A549 (cell line): ENCODE results near the gene IP6K3. TPM values are rescaled to one million over a fixed set of nuclear protein-coding genes. Genes with fewer than 3 reads are reported as not detected.

Experiments
- ATAC-seq, 2 experiments: fragments of 200-7000 bp in 1 of 2; fragments of >200 bp in 1 of 2; cut with Nextera tagmentation in 1 of 2; cut with Tn5 transposase in 1 of 2; 3 replicates each; pipeline versions ENCODE4 v1.8.0 to v1.9.1; 2018 to 2020; ENCODE audit warnings: mild to moderate bottlenecking in 1 of 2, moderate library complexity in 1 of 2
- CTCF ChIA-PET: fragments of 300-600 bp; sonication (Branson Sonifier 250); formaldehyde crosslinking; extraction: SDS; loops from one replicate; lab custom pipeline; 2021; ENCODE audit warnings: antibody characterized with exemption, inconsistent platforms; lab: Yijun Ruan, JAX
- POLR2A ChIA-PET: fragments of 350-600 bp; formaldehyde crosslinking; extraction: SDS; loops from one replicate; lab custom pipeline; 2021; ENCODE audit warnings: antibody characterized with exemption, inconsistent platforms; lab: Yijun Ruan, JAX
- DNase-seq, 2 experiments: peaks; one replicate each; pipeline versions ENCODE4 v3.0.0 to v3.0.0-alpha.2; 2011 to 2016; ENCODE audit warnings: low read depth in 1 of 2, low spot score in 1 of 2
- FAIRE-seq: peaks from 2 replicates; lab custom pipeline; 2011; peaks lifted over from hg19 to GRCh38; lab: Jason Lieb, UNC
- H3K27ac ChIP-seq, 2 experiments: fragments of >200 bp; sonication (Bioruptor Twin); formaldehyde crosslinking; 3 replicates each; pipeline ENCODE4 v1.5.1; 2016 to 2017
- H3K4me1 ChIP-seq: fragments of >200 bp; sonication (Bioruptor Twin); formaldehyde crosslinking; 3 replicates; pipeline ENCODE4 v1.6.1; 2016
- H3K4me2 ChIP-seq: fragments of >200 bp; sonication (Bioruptor Twin); formaldehyde crosslinking; 3 replicates; pipeline ENCODE4 v1.6.1; 2016
- H3K4me3 ChIP-seq: fragments of >200 bp; sonication (Bioruptor Twin); formaldehyde crosslinking; 3 replicates; pipeline ENCODE4 v1.5.1; 2016
- H3K9me3 ChIP-seq: fragments of >200 bp; sonication (Bioruptor Twin); formaldehyde crosslinking; 3 replicates; pipeline ENCODE4 v1.6.1; 2016
- CBX2 ChIP-seq: fragments of 200-600 bp; sonication (generic); IDR thresholded peaks from 2 replicates; pipeline ENCODE4 v1.6.1; 2016; ENCODE audit warnings: low read depth, mild to moderate bottlenecking, borderline replicate concordance
- FOSL2 ChIP-seq, 2 experiments: fragments of 450-650 bp in 1 of 2; fragments of >200 bp in 1 of 2; sonication (Bioruptor Twin) in 1 of 2; formaldehyde crosslinking; IDR thresholded peaks; 2 replicates each; pipeline versions ENCODE4 v1.5.0 to v1.6.1; 2016 to 2020; ENCODE audit warnings: mild to moderate bottlenecking in 1 of 2, moderate library complexity in 1 of 2
- GATA3 ChIP-seq: IDR thresholded peaks from 2 replicates; pipeline ENCODE4 v1.6.1; 2012; ENCODE audit warnings: borderline replicate concordance
- HDAC2 ChIP-seq: fragments of 200-600 bp; sonication (generic); IDR thresholded peaks from 2 replicates; pipeline ENCODE4 v1.6.1; 2016
- HOXA7 ChIP-seq: fragments of 250-450 bp; sonication (Bioruptor Pico); IDR thresholded peaks from 2 replicates; pipeline ENCODE4 v1.5.0; 2020; ENCODE audit warnings: mild to moderate bottlenecking, moderate library complexity
- HOXB13 ChIP-seq: fragments of 250-450 bp; sonication (Bioruptor Pico); IDR thresholded peaks from 2 replicates; pipeline ENCODE4 v1.5.0; 2020; ENCODE audit warnings: low read depth, mild to moderate bottlenecking, moderate library complexity
- HOXB5 ChIP-seq: fragments of 250-450 bp; sonication (Bioruptor Pico); IDR thresholded peaks from 2 replicates; pipeline ENCODE4 v1.5.0; 2020; ENCODE audit warnings: mild to moderate bottlenecking, moderate library complexity
- JUN ChIP-seq, 2 experiments: fragments of >200 bp; sonication (Bioruptor Twin); formaldehyde crosslinking; IDR thresholded peaks; 2 replicates in 1 of 2; 3 replicates in 1 of 2; pipeline ENCODE4 v1.6.1; 2016 to 2017
- JUNB ChIP-seq: fragments of >200 bp; sonication (Bioruptor Twin); formaldehyde crosslinking; IDR thresholded peaks from 2 replicates; pipeline ENCODE4 v1.6.1; 2016
- KDM5A ChIP-seq: fragments of 200-600 bp; sonication (generic); IDR thresholded peaks from 2 replicates; pipeline ENCODE4 v1.6.1; 2016; ENCODE audit warnings: antibody characterized with exemption, mild to moderate bottlenecking
- MAFK ChIP-seq: fragments of 450-650 bp; IDR thresholded peaks from 2 replicates; pipeline ENCODE4 v1.6.1; 2014; ENCODE audit not compliant: partially characterized antibody
- MAZ ChIP-seq: fragments of 150-350 bp; IDR thresholded peaks from 2 replicates; pipeline ENCODE4 v1.6.1; 2014; ENCODE audit warnings: antibody characterized with exemption, low read depth, low read length, borderline replicate concordance
- MYC ChIP-seq: IDR thresholded peaks from 2 replicates; pipeline ENCODE4 v1.6.1; 2012; ENCODE audit warnings: mild to moderate bottlenecking, inconsistent platforms, low read length, improper control_type of control experiment, borderline replicate concordance
- POLR2A ChIP-seq: IDR thresholded peaks from 2 replicates; pipeline ENCODE4 v1.6.1; 2012; ENCODE audit warnings: mild to moderate bottlenecking, low read length
- POLR2AphosphoS2 ChIP-seq: conservative IDR thresholded peaks from 2 replicates; pipeline ENCODE4 v1.6.1; 2012; ENCODE audit warnings: low read length, improper control_type of control experiment, inconsistent platforms
- RAD21 ChIP-seq, 2 experiments: fragments of >200 bp in 1 of 2; sonication (Bioruptor Twin) in 1 of 2; formaldehyde crosslinking in 1 of 2; IDR thresholded peaks in 1 of 2; conservative IDR thresholded peaks in 1 of 2; 2 replicates in 1 of 2; 3 replicates in 1 of 2; pipeline ENCODE4 v1.6.1; 2012 to 2018; ENCODE audit warnings: inconsistent platforms in 1 of 2
- RNF2 ChIP-seq: fragments of 200-600 bp; sonication (generic); IDR thresholded peaks from 2 replicates; pipeline ENCODE4 v1.6.1; 2016; ENCODE audit warnings: low read depth, mild to moderate bottlenecking, antibody characterized with exemption, moderate library complexity, borderline replicate concordance
- TP53 ChIP-seq: fragments of 250-450 bp; sonication (Bioruptor Pico); IDR thresholded peaks from 2 replicates; pipeline ENCODE4 v1.5.0; 2021; ENCODE audit warnings: mild to moderate bottlenecking, moderate library complexity
- ZFP36 ChIP-seq: fragments of 450-650 bp; IDR thresholded peaks from 2 replicates; pipeline ENCODE4 v1.6.1; 2014; ENCODE audit warnings: borderline replicate concordance; ENCODE audit not compliant: partially characterized antibody
- ZNF302 ChIP-seq: fragments of 250-450 bp; sonication (Bioruptor Pico); IDR thresholded peaks from 2 replicates; pipeline ENCODE4 v1.9.0; 2021; ENCODE audit warnings: inconsistent platforms, mild to moderate bottlenecking, moderate library complexity
- WGBS: methylation state at CpG from one replicate; pipeline ENCODE4 v1.1.6; 2017; ENCODE audit errors: missing lambda C conversion rate; 5-methylcytosine and 5-hydroxymethylcytosine counted together
- polyA plus RNA-seq, 4 experiments: library from polyadenylated mRNA; depleted of rRNA in 3 of 4; stranded (reverse); fragments of >200 nt; fragmentation: RNase III in 1 of 4; extraction: RNeasy Plus Mini Kit Qiagen cat#74134 plus additional on column Dnase treatment in 1 of 4; gene quantifications; 2 replicates in 3 of 4; 3 replicates in 1 of 4; pipeline ENCODE4 v1.2.3, GENCODE V29; 2011 to 2017
- TF ChIP-seq, protein P1 (sequence below): fragments of >200 bp; sonication (Bioruptor Twin); formaldehyde crosslinking; IDR thresholded peaks from 3 replicates; pipeline ENCODE4 v1.6.1; 2016
- TF ChIP-seq, protein P2 (sequence below): fragments of 450-650 bp; IDR thresholded peaks from 2 replicates; pipeline ENCODE4 v1.6.1; 2014; ENCODE audit warnings: antibody characterized with exemption
- TF ChIP-seq, protein P3 (sequence below): IDR thresholded peaks from 2 replicates; pipeline ENCODE4 v1.6.1; 2012; ENCODE audit warnings: low read depth, borderline replicate concordance
- TF ChIP-seq, protein P4 (sequence below): fragments of 200-600 bp; sonication (generic); IDR thresholded peaks from 2 replicates; pipeline ENCODE4 v1.6.1; 2016; ENCODE audit warnings: antibody characterized with exemption, mild to moderate bottlenecking, moderate library complexity

IP6K3 gene
- polyA plus RNA-seq, 2 of the 4 experiments (the other 2 are of a cell fraction): 0.03 to 0.12 TPM

DNA sequence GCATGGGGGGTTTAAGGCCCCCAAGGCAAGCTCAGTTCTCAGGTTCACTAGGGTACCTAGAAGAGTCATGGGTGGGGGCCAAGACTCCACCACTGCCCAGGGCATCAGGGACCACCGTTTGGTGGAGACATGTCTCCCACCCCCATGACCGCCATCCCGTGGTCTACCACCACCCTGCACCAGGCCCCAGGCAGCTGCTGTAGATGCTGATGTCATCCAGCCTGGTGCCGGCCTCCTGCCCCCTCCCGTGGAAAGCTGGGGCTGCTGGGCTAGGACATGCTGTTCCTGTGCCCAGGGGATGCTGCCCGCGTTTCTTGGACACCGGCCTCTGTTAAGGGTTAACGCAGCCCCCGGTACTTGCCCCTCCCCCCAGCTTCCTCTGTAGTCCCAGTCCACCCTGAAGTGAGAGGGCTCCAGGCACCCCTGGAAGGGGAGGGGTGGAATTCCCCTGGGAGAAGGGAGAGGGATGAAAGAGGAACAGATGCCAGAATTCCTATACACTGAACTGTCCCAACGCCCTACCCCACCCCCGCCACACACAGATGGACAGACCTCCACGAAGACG lies 587 bp downstream of the IP6K3 start:
- peak in 1 of 2 experiments; percentile 13 for DNase-seq
- no peak overlapping the region for H3K4me3 ChIP-seq
- peak overlapping the region; percentile 45 for H3K4me2 ChIP-seq
- no peaks in the 10 kb centered on the region for H3K9me3 ChIP-seq
- ATAC-seq: peak in 1 of 2 experiments; percentile 43; a peak in 3 of 6 replicates
- H3K27ac ChIP-seq: peak overlapping the region; percentile 68 to 77; a peak in 4 of 6 replicates
- POLR2A ChIA-PET: interaction anchor here (1.0 kb wide), 1 partner anchor 32 kb away, joined by 3 read pairs; no protein-coding TSS in a partner anchor
- TF ChIP-seq ZFP36: no peak
- TF ChIP-seq RAD21 (conservative IDR thresholded peaks at IDR 0.05 in 1 of 2, IDR thresholded peaks at IDR 0.05 in 1 of 2): no peak
- TF ChIP-seq, protein P1, sequence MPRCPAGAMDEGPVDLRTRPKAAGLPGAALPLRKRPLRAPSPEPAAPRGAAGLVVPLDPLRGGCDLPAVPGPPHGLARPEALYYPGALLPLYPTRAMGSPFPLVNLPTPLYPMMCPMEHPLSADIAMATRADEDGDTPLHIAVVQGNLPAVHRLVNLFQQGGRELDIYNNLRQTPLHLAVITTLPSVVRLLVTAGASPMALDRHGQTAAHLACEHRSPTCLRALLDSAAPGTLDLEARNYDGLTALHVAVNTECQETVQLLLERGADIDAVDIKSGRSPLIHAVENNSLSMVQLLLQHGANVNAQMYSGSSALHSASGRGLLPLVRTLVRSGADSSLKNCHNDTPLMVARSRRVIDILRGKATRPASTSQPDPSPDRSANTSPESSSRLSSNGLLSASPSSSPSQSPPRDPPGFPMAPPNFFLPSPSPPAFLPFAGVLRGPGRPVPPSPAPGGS: no peak
- TF ChIP-seq MAFK: no peak
- no peak for TF ChIP-seq RNF2
- no peak for TF ChIP-seq HOXB13 (CRISPR knock-in tag)
- no peak for TF ChIP-seq HDAC2
- no peak for TF ChIP-seq HOXA7 (CRISPR knock-in tag)
- no peak for TF ChIP-seq JUNB
- no peak for TF ChIP-seq CBX2
- TF ChIP-seq JUN (IDR thresholded peaks at IDR 0.05): no peak
- TF ChIP-seq TP53: no peak
- no peak for TF ChIP-seq FOSL2 (IDR thresholded peaks at IDR 0.05)
- TF ChIP-seq FOSL2 (CRISPR knock-in tag; IDR thresholded peaks at IDR 0.05): no peak
- TF ChIP-seq HOXB5 (CRISPR knock-in tag): no peak
- no peak for TF ChIP-seq MAZ
- TF ChIP-seq ZNF302: no peak
- TF ChIP-seq, protein P2, sequence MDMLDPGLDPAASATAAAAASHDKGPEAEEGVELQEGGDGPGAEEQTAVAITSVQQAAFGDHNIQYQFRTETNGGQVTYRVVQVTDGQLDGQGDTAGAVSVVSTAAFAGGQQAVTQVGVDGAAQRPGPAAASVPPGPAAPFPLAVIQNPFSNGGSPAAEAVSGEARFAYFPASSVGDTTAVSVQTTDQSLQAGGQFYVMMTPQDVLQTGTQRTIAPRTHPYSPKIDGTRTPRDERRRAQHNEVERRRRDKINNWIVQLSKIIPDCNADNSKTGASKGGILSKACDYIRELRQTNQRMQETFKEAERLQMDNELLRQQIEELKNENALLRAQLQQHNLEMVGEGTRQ: no peak
- TF ChIP-seq, protein P3, sequence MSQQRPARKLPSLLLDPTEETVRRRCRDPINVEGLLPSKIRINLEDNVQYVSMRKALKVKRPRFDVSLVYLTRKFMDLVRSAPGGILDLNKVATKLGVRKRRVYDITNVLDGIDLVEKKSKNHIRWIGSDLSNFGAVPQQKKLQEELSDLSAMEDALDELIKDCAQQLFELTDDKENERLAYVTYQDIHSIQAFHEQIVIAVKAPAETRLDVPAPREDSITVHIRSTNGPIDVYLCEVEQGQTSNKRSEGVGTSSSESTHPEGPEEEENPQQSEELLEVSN: no peak
- TF ChIP-seq MYC: no peak
- peaks cover 27% of the 10 kb centered on the region for H3K4me1 ChIP-seq
- FAIRE-seq: no peak
- 49% methylated on average over 6 of the region's 14 CpGs for WGBS
- CTCF ChIA-PET: interaction anchor here (0.8 to 7.2 kb wide), 13 partner anchors 9 to 411 kb away, joined by 3 to 80 read pairs (median 5); no protein-coding TSS in a partner anchor

DNA sequence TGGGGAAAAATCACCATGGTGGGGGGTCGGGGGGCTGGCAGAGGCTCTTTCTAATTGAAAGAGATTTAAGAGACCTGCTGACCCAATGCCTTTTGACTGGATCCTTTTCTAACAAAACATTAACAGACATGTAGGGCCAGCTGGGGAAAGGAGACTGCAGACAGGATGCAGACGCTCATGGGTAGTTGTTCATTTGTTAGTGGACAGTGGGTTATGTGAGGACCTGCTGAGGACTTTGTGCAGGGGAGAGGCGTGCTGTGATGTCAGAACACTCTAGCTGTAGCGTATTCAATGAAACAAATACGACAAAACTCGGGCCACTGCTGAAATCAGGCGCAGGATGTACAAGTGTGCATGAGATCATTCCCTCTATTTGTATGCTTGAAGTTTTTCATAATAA lies 1.2 kb downstream of the IP6K3 start:
- no peaks in the 10 kb centered on the region for H3K9me3 ChIP-seq
- peak overlapping the region; percentile 68 to 77; a peak in 4 of 6 replicates for H3K27ac ChIP-seq
- no peak overlapping the region for H3K4me3 ChIP-seq
- H3K4me2 ChIP-seq: peak overlapping the region; percentile 45; the same call in 1 of the 3 replicates
- 84% methylated on average over 6 of the region's 7 CpGs for WGBS
- CTCF ChIA-PET: interaction anchor here (0.8 to 7.2 kb wide), 16 partner anchors 8 to 411 kb away, joined by 3 to 80 read pairs (median 6); partner anchors contain the start of gene UQCC2
- DNase-seq (no peak), ATAC-seq (no peak), FAIRE-seq (no peak)
- TF ChIP-seq MAFK (no peak), GATA3 (no peak), TP53 (no peak), POLR2A (no peak), HDAC2 (no peak), RAD21 (conservative IDR thresholded peaks at IDR 0.05 in 1 of 2, IDR thresholded peaks at IDR 0.05 in 1 of 2) (no peak), POLR2AphosphoS2 (no peak), KDM5A (no peak)
- TF ChIP-seq, protein P3: no peak
- TF ChIP-seq, protein P4, sequence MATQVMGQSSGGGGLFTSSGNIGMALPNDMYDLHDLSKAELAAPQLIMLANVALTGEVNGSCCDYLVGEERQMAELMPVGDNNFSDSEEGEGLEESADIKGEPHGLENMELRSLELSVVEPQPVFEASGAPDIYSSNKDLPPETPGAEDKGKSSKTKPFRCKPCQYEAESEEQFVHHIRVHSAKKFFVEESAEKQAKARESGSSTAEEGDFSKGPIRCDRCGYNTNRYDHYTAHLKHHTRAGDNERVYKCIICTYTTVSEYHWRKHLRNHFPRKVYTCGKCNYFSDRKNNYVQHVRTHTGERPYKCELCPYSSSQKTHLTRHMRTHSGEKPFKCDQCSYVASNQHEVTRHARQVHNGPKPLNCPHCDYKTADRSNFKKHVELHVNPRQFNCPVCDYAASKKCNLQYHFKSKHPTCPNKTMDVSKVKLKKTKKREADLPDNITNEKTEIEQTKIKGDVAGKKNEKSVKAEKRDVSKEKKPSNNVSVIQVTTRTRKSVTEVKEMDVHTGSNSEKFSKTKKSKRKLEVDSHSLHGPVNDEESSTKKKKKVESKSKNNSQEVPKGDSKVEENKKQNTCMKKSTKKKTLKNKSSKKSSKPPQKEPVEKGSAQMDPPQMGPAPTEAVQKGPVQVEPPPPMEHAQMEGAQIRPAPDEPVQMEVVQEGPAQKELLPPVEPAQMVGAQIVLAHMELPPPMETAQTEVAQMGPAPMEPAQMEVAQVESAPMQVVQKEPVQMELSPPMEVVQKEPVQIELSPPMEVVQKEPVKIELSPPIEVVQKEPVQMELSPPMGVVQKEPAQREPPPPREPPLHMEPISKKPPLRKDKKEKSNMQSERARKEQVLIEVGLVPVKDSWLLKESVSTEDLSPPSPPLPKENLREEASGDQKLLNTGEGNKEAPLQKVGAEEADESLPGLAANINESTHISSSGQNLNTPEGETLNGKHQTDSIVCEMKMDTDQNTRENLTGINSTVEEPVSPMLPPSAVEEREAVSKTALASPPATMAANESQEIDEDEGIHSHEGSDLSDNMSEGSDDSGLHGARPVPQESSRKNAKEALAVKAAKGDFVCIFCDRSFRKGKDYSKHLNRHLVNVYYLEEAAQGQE: no peak
- TF ChIP-seq, protein P2: no peak
- POLR2A ChIA-PET: interaction anchor here (1.0 kb wide), 1 partner anchor 33 kb away, joined by 3 read pairs; no protein-coding TSS in a partner anchor
- H3K4me1 ChIP-seq: peaks cover 27% of the 10 kb centered on the region
